Measurements from ENCODE around the gene STXBP6.

Gene STXBP6

DNA sequence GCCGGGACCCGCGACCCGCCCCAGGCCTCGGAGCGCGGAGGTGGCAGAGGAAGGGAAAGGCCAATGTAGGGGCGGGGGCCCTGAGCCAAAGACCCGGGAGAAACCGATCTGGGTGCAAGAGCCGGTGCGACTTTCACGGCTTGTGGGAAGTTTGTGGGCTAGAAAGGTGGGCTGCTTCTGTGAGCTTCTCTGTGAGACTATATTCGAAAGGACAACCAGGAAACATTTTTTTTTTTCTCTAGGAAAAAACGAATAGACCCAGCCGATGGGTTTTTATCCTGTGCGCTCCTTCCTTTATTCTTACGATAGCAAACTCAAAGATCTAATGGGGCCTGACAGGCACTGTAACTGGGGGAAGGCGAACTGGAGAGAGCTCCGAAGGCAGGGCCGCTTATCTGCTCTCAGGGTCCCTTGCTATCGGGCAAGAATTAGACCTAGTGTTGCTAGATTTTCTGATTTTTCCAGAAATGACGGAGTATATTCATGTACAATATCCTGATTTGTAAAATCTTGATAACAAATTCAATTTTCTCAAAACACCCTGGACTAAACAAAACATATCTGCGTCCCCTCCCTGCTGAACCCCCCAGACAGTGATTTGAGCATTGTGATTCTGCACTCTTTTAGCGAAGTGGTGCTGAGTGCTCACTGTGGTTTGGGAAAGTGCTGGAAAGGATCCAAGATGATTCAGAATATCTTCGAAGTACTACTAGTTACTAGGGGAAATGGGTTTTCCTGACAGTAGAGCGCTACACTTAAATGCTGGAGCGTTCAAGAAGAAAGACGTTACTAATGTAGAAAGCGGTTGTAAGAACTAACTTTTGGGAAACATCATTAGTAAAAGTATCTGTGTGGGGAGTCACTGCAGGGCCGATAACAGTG, 563 bp upstream of the STXBP6 start:
- peak; percentile 19 for DNase-seq

- peak; percentile 43 for DNase-seq
Measured at GRCh38 chr14:25049093-25049567, 817 bp downstream of the STXBP6 start.

DNA sequence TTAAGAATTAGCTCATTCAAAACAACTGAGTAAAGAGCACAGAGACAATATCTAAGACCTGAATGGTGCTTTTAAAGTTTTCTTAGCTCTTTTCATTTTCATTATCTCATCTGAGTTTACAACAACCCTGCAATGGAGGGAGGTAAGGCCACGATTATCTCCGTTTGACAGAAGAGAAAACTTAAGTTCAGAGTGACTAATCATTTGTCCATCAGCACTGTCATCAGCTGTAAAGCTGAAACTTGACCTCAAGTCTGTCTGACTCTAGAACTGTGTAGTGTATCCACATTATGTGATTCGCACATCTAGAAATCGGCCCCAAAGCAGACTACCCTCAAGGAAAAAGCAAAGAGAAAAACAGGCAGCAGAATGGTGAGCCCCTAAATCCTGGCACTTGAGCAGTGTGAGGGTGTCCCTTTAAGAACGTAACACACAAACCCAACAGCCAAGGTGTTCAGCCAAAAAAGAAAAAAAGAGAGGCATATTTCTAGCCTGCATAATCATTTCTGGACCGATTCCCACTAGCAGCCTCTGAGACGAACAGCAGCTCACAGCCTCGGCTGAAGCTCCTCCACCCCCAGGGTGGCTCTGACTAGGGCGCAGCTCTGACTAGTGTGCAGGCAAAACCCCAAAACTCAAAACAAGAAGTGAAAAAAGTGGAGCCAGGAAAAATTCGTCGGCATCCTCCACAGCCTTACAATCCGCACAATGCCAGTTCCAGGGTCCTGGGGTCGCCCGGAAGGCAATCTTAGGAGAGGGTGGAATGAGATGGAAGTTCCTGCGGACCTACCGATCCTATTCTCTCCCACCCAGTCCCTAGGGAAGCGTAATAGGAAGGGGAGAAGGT, 1.6 kb downstream of the STXBP6 start:
- peak; percentile 43 for DNase-seq

DNA sequence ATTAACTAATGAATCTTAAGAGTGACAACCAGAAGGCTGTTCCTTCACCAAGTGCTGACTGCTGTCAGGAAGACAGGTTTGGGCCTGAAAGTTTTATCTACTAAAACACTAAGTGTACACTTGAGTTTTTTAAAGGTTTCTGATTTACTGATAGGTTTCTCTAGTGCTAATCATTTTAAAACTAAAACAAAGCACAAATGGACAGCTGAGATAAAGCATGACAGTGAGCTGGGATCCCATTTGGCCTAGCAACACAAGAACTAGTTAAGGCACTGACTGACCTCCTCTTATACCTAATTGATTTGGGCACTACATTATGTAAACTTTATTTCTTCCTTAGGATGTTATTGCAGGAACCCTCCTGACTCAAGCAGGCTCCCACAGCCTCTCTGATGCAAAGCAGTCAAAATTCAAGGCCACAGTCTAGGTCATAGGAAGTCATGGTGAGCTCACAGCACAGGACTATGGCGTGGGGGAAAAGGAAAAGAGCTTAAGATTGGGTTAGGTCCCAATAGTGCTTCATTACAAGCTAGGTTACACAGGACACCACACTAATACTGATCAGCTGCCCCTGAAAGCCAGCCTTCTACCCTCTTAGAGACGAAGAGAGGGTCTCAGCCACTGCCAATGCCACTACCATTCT, 3.5 kb downstream of the STXBP6 start:
- no peak for DNase-seq

GRCh38 chr14:25044106-25044698, 5.7 kb downstream of the STXBP6 start:
- DNase-seq = no peak

- peak; percentile 63 for DNase-seq
Measured at GRCh38 chr14:25042362-25043299, 7.3 kb downstream of the STXBP6 start.

GRCh38 chr14:25041898-25042297, 8.0 kb downstream of the STXBP6 start:
- peak; percentile 95 for DNase-seq

- no peak for DNase-seq
Measured at GRCh38 chr14:25041484-25041883, 8.5 kb downstream of the STXBP6 start.

- DNase-seq = no peak
Measured at GRCh38 chr14:25039933-25040332, 10.0 kb downstream of the STXBP6 start.

- DNase-seq = no peak
Measured at GRCh38 chr14:25038044-25038668, 11.8 kb downstream of the STXBP6 start.

GRCh38 chr14:25037032-25037431, 12.9 kb downstream of the STXBP6 start:
- no peak for DNase-seq

- peak; percentile 38 for DNase-seq
Measured at GRCh38 chr14:25034803-25035681, 14.9 kb downstream of the STXBP6 start.

DNA sequence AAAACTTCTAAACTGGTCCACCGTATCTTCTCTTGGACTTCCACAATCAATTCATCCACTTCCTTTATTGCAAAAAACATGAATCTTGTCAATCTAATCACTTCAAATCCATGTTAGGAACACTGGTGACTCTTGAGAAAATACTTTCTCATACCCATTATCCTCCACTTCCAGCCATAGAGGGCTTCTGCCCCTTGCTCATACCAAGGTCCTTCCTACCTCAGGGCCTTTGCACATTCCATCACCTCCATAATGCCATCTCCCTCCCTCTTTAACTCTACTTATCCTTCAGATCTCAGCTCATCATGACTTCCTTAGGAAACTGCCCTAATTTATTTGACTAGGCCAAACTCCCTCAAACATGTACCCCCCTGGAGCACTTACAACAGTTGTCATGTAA, 16.6 kb downstream of the STXBP6 start:
- no peak for DNase-seq

GRCh38 chr14:25032092-25032784, 17.7 kb downstream of the STXBP6 start:
- peak; percentile 37 for DNase-seq

DNA sequence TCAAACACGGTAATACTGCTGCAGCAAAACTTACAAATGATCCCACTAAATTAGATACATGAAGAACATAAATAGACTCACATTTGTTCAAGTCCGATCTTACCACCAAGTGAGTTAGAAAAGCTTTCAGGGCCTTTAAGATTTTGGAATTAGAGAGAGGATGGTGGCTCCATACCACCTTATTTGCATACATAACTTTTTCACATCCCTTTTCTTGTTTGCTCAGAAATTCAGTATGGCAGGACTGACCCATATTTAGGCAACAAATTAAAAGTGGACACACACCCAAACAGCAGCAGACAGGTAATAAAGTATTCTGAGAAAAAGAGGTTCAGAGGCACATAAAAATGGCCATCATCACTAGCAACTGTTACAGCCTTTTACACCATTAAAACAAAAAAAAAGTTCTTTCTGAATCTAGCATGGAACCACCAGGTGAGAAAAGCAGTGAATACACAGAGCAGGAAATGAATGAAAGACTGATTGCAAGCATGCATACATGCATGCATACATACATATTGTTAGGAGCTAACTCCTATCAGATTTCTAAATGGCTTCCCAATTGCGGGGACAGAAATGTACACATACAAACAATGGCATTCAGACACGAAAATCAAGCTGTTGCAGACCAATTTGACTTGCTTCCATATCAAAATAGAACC, 23.3 kb downstream of the STXBP6 start:
- DNase-seq = peak; percentile 9

GRCh38 chr14:25019892-25020291, 30.1 kb downstream of the STXBP6 start:
- DNase-seq = no peak

DNA sequence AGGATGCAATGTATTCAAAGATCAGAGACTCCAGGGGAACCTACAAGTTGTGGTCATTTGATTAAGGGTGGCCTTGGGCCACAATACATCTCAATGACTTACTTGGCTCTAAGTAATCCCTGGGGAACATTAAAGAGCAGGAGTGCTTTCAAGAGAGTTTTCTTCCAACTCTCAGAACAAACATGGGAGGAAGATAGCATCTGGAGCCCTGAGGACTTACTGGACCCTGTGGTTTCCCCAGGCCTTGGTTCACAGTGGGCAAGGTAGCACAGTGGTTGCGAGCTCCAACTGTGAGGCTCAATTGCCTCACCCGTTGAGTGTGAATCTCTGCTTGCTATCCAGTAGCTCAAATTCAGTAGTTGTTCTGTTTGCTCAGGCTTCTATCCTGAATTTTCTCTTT, 32.4 kb downstream of the STXBP6 start:
- peak; percentile 19 for DNase-seq

DNA sequence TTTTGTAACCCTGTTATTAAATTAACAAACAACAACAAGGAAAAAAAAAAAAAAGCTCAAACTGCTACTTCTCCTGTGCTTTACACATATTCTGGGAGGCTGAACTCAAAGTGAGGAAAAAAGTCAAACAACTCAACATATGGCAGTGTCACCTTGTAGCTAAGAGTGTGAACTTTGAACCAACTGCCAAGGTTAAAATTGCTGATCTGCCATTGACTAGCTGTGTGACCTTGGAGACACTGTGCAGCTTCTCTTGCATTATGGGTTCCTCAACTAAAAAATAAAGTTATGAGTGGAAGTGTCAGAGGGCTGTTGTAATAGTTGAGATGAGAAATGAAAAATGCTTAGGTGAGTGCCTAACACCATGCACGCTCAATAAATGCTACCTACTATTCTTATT, 34.2 kb downstream of the STXBP6 start:
- DNase-seq = no peak

DNA sequence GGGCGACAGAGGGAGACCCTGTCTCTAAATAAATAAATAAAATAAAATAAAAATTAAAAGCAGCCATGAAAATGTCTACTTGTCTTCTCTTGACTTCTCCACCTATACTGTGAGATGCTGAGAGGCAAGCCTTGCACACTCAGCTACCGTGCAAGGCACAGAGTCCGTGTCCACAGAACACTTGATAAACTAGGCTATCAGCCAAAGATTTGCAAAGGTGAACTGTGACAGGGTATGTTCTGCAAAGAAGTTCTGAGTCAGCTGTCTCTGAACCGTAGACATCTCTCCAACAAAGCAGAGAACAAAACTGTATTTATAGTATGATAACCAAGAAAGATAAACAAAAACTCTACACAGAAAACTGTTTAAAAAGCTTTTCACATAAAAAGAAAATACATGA, 35.5 kb downstream of the STXBP6 start:
- DNase-seq = no peak

All from NCI-H69 (cell line).